LNCaP clone FGC (cell line): ENCODE results near the gene A2M.

Source experiments
- DNase-seq: peaks from one replicate; pipeline ENCODE4 v3.0.0-alpha.2; 2011; ENCODE audit warnings: low read depth
- H3K4me3 ChIP-seq: 2 replicates; pipeline ENCODE4 v1.5.1; 2011; ENCODE audit warnings: mild to moderate bottlenecking, low read depth, low read length, control low read depth
- TF ChIP-seq, protein P1 (sequence below): IDR thresholded peaks from 2 replicates; pipeline ENCODE4 v1.5.1; 2012; ENCODE audit warnings: mild to moderate bottlenecking; ENCODE audit not compliant: control insufficient read depth, insufficient read depth; ENCODE audit errors: extremely low read depth

The A2M gene

DNA sequence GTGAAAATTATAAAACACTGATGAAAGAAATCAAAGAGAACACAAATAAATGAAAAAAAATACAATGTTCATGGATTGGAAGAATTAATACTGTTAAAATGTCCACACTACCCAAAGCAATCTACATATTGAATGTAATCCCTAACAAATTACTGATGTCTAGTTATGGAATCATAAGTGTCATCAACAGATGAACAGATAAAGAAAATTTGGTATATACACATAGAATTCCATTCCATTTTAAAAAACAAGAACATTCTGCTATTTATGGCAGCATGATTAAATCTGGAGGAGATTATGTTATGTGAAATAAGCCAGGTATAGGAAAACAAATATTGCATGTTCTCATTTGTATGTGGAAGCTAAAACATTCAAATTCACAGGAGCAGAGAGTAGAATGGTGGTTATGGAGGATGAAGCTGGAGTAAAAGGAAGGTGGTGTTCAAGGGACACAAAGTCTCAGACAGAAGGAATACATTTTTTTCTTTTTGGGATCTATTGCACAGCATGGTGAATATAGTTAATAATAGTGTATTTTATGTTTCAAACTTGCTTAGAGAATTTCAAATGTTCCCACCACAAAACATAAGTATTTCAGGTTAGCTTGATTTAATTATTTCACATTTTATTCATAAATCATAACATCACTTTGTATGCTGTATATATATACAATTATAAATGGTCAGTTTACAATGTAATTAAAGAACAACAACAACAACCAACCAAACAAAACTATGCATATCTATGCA is 28.5 kb downstream of the A2M start:
- TF ChIP-seq, protein P1, sequence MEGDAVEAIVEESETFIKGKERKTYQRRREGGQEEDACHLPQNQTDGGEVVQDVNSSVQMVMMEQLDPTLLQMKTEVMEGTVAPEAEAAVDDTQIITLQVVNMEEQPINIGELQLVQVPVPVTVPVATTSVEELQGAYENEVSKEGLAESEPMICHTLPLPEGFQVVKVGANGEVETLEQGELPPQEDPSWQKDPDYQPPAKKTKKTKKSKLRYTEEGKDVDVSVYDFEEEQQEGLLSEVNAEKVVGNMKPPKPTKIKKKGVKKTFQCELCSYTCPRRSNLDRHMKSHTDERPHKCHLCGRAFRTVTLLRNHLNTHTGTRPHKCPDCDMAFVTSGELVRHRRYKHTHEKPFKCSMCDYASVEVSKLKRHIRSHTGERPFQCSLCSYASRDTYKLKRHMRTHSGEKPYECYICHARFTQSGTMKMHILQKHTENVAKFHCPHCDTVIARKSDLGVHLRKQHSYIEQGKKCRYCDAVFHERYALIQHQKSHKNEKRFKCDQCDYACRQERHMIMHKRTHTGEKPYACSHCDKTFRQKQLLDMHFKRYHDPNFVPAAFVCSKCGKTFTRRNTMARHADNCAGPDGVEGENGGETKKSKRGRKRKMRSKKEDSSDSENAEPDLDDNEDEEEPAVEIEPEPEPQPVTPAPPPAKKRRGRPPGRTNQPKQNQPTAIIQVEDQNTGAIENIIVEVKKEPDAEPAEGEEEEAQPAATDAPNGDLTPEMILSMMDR, result no peak
- H3K4me3 ChIP-seq, result no peak overlapping the region
- no peak for DNase-seq

DNA sequence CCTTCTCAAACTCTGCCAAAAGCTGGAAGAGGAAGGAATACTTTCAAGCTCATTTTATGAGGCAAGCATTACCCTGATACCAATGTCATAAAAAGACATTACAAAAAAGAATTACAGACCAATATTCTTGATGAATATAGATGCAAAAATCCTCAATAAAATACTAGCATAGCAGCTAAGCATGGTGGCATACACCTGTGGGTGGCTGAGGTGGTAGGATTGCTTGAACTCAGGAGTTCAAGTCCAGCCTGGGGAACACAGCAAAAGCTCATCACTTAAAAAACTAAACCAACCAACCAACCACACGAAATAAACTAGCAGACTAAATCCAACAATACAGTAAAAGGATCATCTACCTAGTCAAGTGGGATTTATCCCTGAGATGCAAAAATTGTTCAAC is 29.6 kb downstream of the A2M start:
- no peak for DNase-seq
- TF ChIP-seq, protein P1, result no peak
- H3K4me3 ChIP-seq, result no peak overlapping the region

DNA sequence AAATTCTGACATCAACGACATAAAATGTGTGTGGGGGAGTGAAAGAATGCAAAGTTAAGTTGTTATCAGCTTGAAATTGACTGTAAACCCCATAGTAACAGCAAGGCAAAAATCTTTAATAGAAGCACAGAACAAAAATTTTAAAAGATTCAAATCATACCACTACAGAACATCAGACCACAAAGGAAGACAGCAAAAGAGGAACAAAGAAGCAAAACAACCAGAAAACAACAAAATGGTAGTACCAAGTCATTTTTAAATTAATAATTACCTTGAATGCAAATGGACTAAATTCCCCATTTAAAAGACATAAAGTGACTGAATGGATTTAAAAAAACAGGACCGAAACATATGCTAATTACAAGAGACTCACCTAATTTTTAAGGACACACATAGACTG is 31.3 kb downstream of the A2M start:
- TF ChIP-seq, protein P1, result no peak
- no peak for DNase-seq
- H3K4me3 ChIP-seq, result no peak overlapping the region

DNA sequence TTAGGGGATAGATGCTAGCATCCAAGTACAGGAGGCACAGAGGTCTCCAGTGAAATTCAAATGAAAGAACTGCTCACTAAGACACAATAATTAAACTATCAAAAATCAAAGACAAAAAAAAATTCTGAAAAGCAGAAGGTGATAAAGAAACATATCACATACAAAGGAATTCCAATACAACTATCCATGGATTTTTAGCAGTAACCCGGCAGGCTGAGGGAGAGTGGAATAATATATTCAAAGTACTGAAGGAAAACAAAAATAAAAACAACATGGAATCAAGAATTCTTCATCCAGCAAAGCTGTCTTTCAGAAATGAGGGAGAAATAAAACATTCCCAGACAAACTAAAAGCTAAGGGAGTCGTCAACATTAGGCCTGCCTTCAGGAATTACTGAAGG is 31.9 kb downstream of the A2M start:
- H3K4me3 ChIP-seq, result no peak overlapping the region
- DNase-seq, result no peak
- TF ChIP-seq, protein P1, result no peak

DNA sequence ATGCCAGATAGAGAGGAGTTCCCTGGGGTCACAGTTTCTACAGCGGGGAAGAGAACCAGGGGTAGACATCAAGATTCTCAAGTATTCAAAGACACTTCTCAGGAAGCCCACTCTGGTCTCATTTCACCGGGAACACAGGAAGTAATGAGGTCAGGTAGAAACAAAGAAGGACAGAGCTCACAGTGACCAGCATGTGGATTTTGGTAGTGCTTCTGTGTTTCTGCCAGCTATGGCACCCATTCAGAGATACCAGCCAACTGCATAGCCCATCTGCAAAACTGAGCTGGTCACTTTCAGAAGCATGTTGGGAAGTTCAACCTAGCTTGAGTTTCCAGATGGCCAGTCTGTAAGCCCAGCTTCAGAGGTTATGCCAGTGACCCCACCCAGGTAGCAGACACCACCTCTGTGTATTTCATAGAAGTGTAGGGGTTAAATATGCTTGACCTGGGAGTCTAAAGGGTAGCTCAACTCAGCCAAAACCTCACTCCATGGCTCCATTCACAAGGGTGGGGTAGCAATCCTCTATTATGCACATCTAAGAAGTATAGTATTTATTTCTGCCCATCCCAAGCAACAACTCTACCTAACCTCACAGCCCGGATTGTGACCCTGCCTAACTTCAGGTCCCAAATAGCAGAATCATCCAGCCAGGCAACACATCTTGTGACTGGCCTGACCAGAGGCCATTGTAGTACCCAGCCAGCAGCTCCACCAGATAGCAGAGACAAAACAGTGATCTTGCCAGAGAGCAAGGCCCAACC is 33.9 kb downstream of the A2M start:
- no peak for DNase-seq
- TF ChIP-seq, protein P1, result no peak
- H3K4me3 ChIP-seq, result no peak overlapping the region

DNA sequence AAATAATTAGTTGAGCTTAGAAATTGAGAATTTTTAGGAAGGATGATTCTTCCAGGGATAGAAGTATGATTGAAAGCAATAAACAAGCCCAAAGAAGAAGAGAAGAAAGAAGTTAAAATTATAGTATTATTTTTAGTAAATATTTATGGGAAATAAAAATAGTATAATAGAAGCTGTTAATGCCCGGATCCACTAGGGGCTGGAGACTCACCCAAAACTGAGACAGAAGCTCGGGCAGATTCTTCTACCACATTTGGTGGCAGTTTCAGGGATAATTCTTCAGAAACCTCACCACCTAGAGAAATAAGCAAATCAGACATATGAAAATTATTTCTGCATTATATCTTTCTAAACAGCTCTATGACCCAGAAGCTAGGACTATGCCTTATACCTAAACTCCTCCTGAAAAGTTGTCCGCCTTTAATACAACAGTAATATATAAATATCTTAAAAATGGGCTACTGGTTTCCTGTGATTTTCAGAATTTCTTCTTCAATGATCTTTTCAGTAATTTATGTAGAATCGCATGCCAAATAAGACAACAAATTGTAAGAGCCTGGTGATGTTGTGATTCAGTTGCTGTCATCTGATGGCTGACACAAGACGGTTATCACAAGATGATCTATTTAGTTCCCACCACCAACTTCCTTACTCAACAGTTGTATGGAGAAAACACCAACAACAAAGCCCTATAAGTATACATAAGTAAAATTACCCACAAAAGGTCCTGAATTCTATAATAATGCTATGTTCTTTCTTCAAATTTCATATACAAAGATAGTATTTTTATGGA is 35.6 kb downstream of the A2M start:
- TF ChIP-seq, protein P1, result no peak
- no peak for DNase-seq
- H3K4me3 ChIP-seq, result no peak overlapping the region
